Dedifferentiated amniotic fluid mesenchymal stem cell (primary cell): ENCODE results near the gene CITED4.
A peak's percentile ranks its signal among the peaks of the same experiment; 100 is the strongest.
"Not testable (repeated sequence)": the region's sequence is repeated elsewhere in the genome, so short reads cannot be mapped to it uniquely, and the experiment has no call there.

Source experiments
- DNase-seq: peaks from one replicate; pipeline ENCODE4 v3.0.0-alpha.2; 2016; ENCODE audit errors: extremely low spot score

Gene CITED4, protein sequence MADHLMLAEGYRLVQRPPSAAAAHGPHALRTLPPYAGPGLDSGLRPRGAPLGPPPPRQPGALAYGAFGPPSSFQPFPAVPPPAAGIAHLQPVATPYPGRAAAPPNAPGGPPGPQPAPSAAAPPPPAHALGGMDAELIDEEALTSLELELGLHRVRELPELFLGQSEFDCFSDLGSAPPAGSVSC

GRCh38 chr1:40862008-40862863, at the start of gene CITED4:
Gene CITED4 (minus strand): TSS chr1:40862363. CDS start chr1:40862127, 236 bp downstream.
- DNase-seq, result peak; percentile 82

GRCh38 chr1:40911105-40911504, 48.9 kb upstream of the CITED4 start:
- DNase-seq, result no peak

DNA sequence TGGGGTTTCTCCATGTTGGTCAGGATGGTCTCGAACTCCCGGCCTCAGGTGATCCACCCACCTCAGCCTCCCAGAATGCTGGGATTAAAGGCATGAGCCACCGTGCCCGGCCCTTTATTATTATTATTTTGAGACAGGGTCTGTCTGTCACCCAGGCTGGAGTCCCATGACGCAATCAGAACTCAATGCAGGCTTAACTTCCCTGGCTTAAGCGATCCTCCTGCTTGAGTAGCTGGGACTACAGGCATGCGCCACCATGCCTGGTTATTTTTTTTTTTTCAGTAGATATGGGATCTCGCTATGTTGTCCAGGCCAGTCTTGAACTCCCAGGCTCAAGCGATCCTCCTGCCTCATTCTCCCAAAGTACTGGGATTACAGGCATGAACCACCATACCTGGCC, 47.1 kb upstream of the CITED4 start:
- no peak for DNase-seq

DNA sequence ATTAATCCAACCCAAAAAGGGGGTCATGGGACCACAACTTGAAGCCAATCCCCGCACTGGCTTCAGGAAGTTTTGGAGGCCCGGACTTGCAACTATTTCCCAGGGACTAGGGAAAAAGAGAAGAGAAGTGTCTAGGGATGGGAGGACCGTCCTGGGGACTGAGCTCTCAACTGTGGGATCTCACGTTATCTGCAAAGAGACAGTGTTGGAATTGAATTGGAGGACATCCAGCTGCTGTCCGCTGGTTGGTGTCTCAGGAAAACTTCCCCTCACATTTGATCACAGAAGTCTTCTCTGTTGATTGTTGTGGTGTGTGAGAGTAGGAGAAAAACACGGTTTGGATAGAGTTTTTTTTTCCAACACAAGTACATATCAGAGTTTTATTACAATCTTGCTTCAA, 46.2 kb upstream of the CITED4 start:
- DNase-seq, result no peak

DNA sequence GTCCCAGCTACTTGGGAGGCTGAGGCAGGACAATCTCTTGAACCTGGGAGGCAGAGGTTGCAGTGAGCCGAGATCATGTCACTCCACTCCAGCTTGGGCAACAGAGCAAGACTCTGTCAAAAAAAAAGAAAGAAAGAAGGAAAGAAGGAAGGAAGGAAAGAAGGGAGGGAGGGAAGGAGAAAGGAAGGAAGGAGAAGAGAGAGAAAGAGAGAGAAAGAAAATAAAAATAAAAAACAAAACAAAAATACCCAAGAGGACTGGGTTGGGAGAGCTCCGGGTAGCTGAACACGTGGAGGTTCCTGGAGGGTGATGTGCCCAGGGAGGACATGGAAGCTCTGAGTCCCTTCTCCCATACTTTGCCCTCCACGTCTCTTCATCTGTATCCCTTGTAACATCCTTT, 45.7 kb upstream of the CITED4 start:
- DNase-seq, result no peak

- DNase-seq, result no peak
Measured at GRCh38 chr1:40906781-40907400, 44.7 kb upstream of the CITED4 start.

- no peak for DNase-seq
Measured at GRCh38 chr1:40905061-40905460, 42.9 kb upstream of the CITED4 start.

- DNase-seq, result no peak
Measured at GRCh38 chr1:40903106-40903505, 40.9 kb upstream of the CITED4 start.

- DNase-seq, result peak; percentile 40
Measured at GRCh38 chr1:40901886-40902852, 40.0 kb upstream of the CITED4 start.

GRCh38 chr1:40899230-40899870, 37.2 kb upstream of the CITED4 start:
- no peak for DNase-seq

GRCh38 chr1:40898431-40898901, 36.3 kb upstream of the CITED4 start:
- DNase-seq, result no peak

DNA sequence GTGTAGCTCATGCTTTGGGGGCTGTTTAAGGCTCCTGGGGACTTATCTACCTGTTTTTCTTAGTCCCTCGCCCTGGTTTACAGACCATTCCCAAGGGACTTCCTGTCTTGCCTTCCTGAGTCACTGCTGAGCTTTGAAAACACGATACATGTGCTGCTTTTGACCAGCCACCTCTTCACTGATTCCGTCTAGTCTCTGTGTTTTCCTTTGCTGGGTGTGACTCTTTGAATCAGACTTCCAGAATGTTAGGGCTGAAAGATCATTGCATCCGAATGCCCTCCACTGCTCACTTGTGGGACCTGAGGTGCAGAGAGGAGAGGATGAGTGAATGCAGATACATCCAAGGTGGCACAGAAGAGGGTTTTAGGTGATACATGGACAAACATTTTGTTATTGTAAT, 35.4 kb upstream of the CITED4 start:
- no peak for DNase-seq

DNA sequence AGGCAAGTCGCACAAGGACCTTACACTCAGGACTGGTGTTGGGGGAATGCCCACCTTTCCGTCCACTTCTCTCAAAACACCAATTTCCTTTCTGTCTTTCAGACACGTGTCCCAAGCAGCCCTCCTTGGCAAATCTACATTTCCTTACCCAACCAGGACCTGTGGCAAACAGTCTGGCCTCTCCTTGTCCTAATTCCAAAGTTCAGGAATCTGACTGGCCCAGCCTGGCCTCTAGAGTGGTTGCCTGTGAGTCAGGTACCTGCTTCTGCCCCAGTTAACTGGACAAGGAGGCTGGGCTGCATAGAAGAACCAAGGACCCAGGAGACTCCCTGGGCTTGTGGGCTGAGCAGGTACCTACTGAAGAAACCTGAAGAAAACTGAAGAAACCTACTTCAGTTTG, 34.3 kb upstream of the CITED4 start:
- no peak for DNase-seq

GRCh38 chr1:40895601-40896000, 33.4 kb upstream of the CITED4 start:
- DNase-seq, result no peak

DNA sequence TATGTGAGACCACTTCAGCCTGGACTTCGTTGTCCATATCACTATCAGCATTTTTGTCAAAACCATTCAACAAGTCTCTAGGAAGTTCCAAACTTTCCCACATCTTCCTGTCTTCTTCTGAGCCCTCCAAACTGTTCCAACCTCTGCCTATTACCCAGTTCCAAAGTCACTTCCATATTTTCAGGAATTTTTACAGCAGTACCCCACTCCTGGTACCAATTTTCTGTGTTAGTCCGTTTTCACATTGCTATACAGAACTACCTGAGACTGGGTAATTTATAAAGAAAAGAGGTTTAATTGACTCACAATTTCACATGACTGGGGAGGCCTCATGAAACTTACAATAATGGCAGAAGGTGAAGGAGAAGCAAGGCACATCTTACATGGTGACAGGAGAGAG, 32.7 kb upstream of the CITED4 start:
- DNase-seq, result not testable (repeated sequence)

- DNase-seq, result no peak
Measured at GRCh38 chr1:40894455-40894854, 32.3 kb upstream of the CITED4 start.

- no peak for DNase-seq
Measured at GRCh38 chr1:40893946-40894345, 31.8 kb upstream of the CITED4 start.

DNA sequence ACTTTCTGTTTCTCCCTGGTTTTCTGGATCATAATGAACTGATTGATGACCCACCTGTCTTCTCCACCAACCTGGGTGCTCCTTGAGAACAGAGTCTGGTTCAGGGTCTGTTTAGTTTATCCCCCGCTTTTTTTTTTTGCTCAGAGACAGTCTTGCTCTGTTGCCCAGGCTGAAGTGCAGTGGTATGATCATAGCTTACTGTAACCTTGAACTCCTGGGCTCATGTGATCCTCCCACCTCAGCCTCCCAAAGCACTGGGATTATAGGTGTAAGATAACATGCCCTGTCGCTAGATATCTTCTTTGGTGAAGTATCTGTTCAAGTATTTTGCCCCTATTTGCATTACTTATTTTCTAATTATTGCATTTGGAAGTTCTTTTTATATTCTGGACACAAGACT, 30.2 kb upstream of the CITED4 start:
- no peak for DNase-seq

DNA sequence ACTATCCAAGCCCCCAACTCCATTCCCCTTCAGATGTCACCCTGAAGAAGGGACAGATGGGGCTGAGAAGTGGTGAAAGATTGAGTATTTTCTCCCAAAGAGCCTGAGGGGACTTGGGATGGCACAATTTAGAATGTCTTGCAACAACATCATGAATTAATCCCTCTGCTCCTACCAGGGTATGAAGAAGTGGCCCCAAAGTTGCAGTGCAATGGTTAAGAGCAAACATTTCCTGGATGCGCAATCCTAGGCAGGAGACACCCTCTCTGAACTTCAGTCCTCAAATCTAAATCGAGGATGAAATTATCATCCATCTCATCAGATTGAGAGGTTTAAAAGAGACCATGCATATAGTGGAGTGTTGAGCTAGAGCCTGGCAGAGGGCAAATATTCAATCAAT, 28.6 kb upstream of the CITED4 start:
- DNase-seq, result no peak

GRCh38 chr1:40887652-40888051, 25.5 kb upstream of the CITED4 start:
- no peak for DNase-seq

GRCh38 chr1:40887012-40887378, 24.8 kb upstream of the CITED4 start:
- no peak for DNase-seq
